NB4 (cell line): ENCODE data around the gene TMEM201.

ENCODE experiments used
- DNase-seq: peaks from one replicate; pipeline ENCODE4 v3.0.0; 2010; ENCODE audit warnings: low read depth
- H3K4me3 ChIP-seq: one replicate; pipeline ENCODE4 v1.5.1; 2011; ENCODE audit warnings: mild to moderate bottlenecking, low read depth, low read length, moderate library complexity
- MYC ChIP-seq: IDR thresholded peaks from 2 replicates; pipeline ENCODE4 v1.6.1; 2011; ENCODE audit warnings: low read depth, low read length
- POLR2A ChIP-seq: IDR thresholded peaks from 2 replicates; pipeline ENCODE4 v1.6.1; 2011; ENCODE audit warnings: mild to moderate bottlenecking; ENCODE audit not compliant: insufficient read length; ENCODE audit errors: extremely low read depth
- TF ChIP-seq, protein P1 (sequence below): IDR thresholded peaks from one replicate; pipeline ENCODE4 v1.5.1; 2012; ENCODE audit warnings: low read depth, low read length
- TF ChIP-seq, protein P2 (sequence below): IDR thresholded peaks from 2 replicates; pipeline ENCODE4 v1.6.1; 2011; ENCODE audit warnings: low read depth, low read length

Gene TMEM201

DNA sequence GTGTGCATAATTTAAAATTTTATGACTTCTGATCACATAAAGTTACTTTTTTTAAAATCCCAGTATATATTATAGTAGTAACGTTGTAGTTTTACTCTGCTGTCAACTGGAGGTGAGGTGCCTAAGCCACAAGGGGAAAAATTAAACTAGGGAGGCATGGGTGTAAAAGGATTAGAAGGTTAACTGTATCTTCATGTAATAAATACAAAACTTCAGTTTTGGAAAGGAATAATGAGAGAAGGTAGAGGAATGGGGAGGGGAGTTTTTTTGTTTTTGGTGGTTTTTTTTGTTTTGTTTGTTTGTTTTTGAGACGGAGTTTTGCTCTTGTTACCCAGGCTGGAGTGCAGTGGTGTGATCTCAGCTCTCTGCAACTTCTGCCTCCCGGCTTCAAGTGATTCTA is 43.8 kb upstream of the TMEM201 start:
- TF ChIP-seq POLR2A, result no peak
- TF ChIP-seq, protein P1, sequence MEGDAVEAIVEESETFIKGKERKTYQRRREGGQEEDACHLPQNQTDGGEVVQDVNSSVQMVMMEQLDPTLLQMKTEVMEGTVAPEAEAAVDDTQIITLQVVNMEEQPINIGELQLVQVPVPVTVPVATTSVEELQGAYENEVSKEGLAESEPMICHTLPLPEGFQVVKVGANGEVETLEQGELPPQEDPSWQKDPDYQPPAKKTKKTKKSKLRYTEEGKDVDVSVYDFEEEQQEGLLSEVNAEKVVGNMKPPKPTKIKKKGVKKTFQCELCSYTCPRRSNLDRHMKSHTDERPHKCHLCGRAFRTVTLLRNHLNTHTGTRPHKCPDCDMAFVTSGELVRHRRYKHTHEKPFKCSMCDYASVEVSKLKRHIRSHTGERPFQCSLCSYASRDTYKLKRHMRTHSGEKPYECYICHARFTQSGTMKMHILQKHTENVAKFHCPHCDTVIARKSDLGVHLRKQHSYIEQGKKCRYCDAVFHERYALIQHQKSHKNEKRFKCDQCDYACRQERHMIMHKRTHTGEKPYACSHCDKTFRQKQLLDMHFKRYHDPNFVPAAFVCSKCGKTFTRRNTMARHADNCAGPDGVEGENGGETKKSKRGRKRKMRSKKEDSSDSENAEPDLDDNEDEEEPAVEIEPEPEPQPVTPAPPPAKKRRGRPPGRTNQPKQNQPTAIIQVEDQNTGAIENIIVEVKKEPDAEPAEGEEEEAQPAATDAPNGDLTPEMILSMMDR, result no peak
- TF ChIP-seq MYC, result no peak
- TF ChIP-seq, protein P2, sequence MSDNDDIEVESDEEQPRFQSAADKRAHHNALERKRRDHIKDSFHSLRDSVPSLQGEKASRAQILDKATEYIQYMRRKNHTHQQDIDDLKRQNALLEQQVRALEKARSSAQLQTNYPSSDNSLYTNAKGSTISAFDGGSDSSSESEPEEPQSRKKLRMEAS, result no peak
- no peak overlapping the region for H3K4me3 ChIP-seq

DNA sequence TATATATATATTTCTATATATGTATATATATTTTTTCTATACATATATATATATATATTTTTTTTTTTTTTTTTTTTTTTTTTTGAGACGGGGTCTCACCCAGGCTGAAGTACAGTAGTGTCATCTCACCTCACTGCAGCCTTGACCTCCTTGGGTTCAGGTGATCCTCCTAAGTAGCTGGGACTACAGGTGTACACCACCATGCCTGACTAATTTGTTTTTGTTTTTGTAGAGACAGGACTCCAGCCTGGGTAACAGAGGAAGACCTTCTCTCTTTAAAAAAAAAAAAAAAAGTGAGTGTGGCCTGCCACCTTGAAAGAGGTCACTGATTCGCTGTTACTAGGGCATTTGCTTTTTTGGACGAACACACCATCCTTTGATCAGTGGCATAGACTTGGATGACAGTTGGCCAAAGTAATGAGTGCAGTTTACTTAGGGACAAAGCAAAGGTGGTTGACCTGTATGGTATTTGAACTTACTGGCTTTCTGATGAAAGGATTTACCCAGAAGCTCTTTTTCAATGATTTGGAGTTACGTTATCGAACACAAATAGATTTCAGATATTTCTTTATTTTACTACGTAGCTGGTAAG is 38.7 kb upstream of the TMEM201 start:
- no peak for TF ChIP-seq MYC
- no peak for TF ChIP-seq POLR2A
- TF ChIP-seq, protein P2, result no peak
- TF ChIP-seq, protein P1, result no peak
- no peak overlapping the region for H3K4me3 ChIP-seq
- DNase-seq, result no peak

More for the DNA sequence above, 43.8 kb upstream of the TMEM201 start:
- no peak for DNase-seq

DNA sequence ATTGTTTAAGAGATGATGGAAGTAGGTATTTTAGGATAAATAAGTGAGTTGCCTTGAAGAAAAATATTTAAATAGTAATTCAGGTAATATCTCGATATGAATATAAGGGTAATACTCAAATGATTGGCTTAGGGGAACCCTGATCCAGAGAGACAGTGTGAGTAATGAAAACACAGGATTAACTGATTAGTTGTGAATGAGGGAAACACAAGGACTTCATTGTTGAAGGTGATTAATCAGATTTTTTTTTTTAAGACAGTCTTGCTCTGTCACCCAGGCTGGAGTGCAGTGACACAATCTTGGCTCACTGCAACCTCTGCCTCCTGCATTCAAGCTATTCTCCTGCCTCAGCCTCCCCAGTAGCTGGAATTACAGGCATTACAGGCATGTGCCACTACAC is 36.7 kb upstream of the TMEM201 start:
- TF ChIP-seq, protein P2, result no peak
- H3K4me3 ChIP-seq, result no peak overlapping the region
- no peak for DNase-seq

DNA sequence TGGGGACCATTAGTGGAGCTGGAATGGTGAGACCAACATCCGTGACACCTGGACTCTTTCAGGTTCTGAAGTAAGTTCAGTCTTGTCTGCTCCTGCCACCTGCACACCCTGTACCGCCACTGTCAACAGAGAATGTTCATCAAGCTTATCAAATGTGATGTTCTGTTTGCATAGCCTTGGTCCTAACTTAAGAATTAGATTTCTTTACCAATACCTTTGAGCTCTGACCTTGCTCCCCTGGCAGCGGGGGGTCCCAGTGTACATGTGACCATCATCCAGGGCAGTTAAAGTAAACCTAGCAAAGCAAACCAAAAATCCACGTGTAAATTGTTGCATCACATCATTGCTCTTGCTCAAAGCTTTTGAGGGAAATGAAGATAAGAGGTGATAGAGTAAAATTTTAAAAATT is 35.0 kb upstream of the TMEM201 start:
- TF ChIP-seq, protein P1, result no peak
- TF ChIP-seq, protein P2, result no peak
- TF ChIP-seq POLR2A (no peak), MYC (no peak)
- DNase-seq, result no peak
- H3K4me3 ChIP-seq, result no peak overlapping the region

DNA sequence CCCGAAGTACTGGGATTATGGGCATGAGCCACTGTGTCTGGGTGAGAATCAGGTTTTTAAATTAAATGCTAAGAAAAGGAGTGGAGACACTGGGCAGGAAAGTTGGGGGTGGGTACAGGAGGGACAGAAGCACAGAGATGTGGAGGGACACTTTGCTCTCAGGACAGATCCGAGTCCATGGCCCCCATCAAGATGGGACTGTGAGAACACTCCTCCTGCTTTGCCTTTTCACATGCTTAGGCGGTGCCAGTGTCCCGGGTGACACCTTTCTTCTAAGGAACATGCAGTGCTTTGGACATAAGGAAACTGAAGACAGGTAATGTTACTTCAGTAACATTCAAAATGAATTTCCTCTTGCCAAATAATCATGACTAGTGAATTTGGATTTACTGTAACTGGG is 32.8 kb upstream of the TMEM201 start:
- no peak for DNase-seq
- no peak overlapping the region for H3K4me3 ChIP-seq
- no peak for TF ChIP-seq POLR2A
- TF ChIP-seq, protein P1, result no peak

DNA sequence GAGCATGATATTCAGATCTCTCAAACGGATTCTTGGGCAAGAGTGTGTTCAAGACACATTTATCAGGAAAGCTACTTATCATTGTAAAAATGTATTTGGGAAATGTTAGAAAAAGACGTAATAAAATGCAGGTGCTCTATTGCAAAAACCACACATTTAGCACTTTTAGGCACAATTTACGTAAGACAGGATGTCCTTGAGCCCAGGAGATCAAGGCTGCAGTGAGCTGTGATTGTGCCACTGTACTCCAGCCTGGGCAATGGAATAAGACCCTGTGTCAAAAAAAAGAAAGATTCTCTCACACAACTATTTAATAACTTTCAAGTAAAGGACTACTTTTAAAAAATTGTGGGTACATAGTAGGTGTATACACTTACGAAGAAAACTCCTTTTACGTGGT is 31.1 kb upstream of the TMEM201 start:
- DNase-seq, result no peak
- TF ChIP-seq POLR2A, result no peak
- TF ChIP-seq, protein P1, result no peak
- TF ChIP-seq, protein P2, result no peak
- TF ChIP-seq MYC, result no peak
- no peak overlapping the region for H3K4me3 ChIP-seq
